GM18867 (cell line): ENCODE results near the gene RAB31.

Experiments used
- ATAC-seq: cut with Tn5 transposase; IDR thresholded peaks from one replicate; pipeline ENCODE4 v1.9.1; 2021; ENCODE audit warnings: mild to moderate bottlenecking, moderate library complexity; ENCODE audit not compliant: unreplicated experiment

Gene RAB31

GRCh38 chr18:9831036-9831722 is 123.1 kb downstream of the RAB31 start:
- ATAC-seq, result no peak

- no peak for ATAC-seq
Measured at GRCh38 chr18:9831723-9832199, 123.7 kb downstream of the RAB31 start.

GRCh38 chr18:9832871-9833270 is 124.8 kb downstream of the RAB31 start:
- ATAC-seq, result no peak

GRCh38 chr18:9834551-9834950 is 126.5 kb downstream of the RAB31 start:
- no peak for ATAC-seq

- ATAC-seq, result no peak
Measured at GRCh38 chr18:9835113-9835755, 127.1 kb downstream of the RAB31 start.

- ATAC-seq, result no peak
Measured at GRCh38 chr18:9835825-9836224, 127.7 kb downstream of the RAB31 start.

GRCh38 chr18:9838144-9838877 is 130.2 kb downstream of the RAB31 start:
- no peak for ATAC-seq

- ATAC-seq, result no peak
Measured at GRCh38 chr18:9839211-9839610, 131.1 kb downstream of the RAB31 start.

GRCh38 chr18:9839853-9840252 is 131.8 kb downstream of the RAB31 start:
- ATAC-seq, result no peak

- no peak for ATAC-seq
Measured at GRCh38 chr18:9841752-9842151, 133.7 kb downstream of the RAB31 start.

GRCh38 chr18:9842448-9842847 is 134.3 kb downstream of the RAB31 start:
- ATAC-seq, result no peak

GRCh38 chr18:9845256-9845655 is 137.2 kb downstream of the RAB31 start:
- no peak for ATAC-seq

- ATAC-seq, result no peak
Measured at GRCh38 chr18:9846162-9846925, 138.2 kb downstream of the RAB31 start.

- no peak for ATAC-seq
Measured at GRCh38 chr18:9848170-9848879, 140.2 kb downstream of the RAB31 start.

GRCh38 chr18:9849407-9850283 is 141.5 kb downstream of the RAB31 start:
- ATAC-seq, result no peak

GRCh38 chr18:9850309-9850708 is 142.2 kb downstream of the RAB31 start:
- no peak for ATAC-seq

GRCh38 chr18:9851511-9851910 is 143.4 kb downstream of the RAB31 start:
- ATAC-seq, result no peak

- no peak for ATAC-seq
Measured at GRCh38 chr18:9852266-9853081, 144.4 kb downstream of the RAB31 start.
